Calu3 (cell line): ENCODE measurements around the gene DHRS7B. TPM values are rescaled to one million over a fixed set of nuclear protein-coding genes. Genes with fewer than 3 reads are reported as not detected.

Experiments
- BruUV-seq: library from RNA; stranded (reverse); fragments of 400-500 nt; replicated peaks from 2 replicates; lab custom pipeline; 2021; lab: Mats Ljungman, UMichigan
- CTCF ChIA-PET: fragments of 300-600 bp; sonication (Branson Sonifier 250); formaldehyde crosslinking; loops from one replicate; lab custom pipeline; 2022; ENCODE audit warnings: antibody characterized with exemption; lab: Charles Lee
- DNase-seq: peaks from one replicate; pipeline ENCODE4 v3.0.0; 2022
- H3K27ac Mint-ChIP-seq: one replicate; pipeline ENCODE4 v1.8.0; 2022; ENCODE audit warnings: mixed read lengths; ENCODE audit not compliant: unreplicated experiment
- H3K27me3 Mint-ChIP-seq: one replicate; pipeline ENCODE4 v1.8.0; 2022; ENCODE audit warnings: mixed read lengths; ENCODE audit not compliant: unreplicated experiment
- H3K36me3 Mint-ChIP-seq: one replicate; pipeline ENCODE4 v1.8.0; 2022; ENCODE audit warnings: mild to moderate bottlenecking, moderate library complexity, mixed read lengths; ENCODE audit not compliant: insufficient read depth, unreplicated experiment
- H3K4me1 Mint-ChIP-seq: one replicate; pipeline ENCODE4 v1.8.0; 2022; ENCODE audit warnings: mild to moderate bottlenecking, low read depth, mixed read lengths; ENCODE audit not compliant: unreplicated experiment
- H3K4me3 Mint-ChIP-seq: one replicate; pipeline ENCODE4 v1.8.0; 2022; ENCODE audit warnings: mild to moderate bottlenecking, low read depth, moderate library complexity, mixed read lengths; ENCODE audit not compliant: unreplicated experiment
- H3K9me3 Mint-ChIP-seq: one replicate; pipeline ENCODE4 v1.8.0; 2022; ENCODE audit warnings: low read depth, mixed read lengths; ENCODE audit not compliant: unreplicated experiment
- intact Hi-C: fragments of 100-400 bp; cut with micrococcal nuclease; formaldehyde crosslinking; loops from one replicate; pipeline ENCODE4 v1.10.0; 2022; ENCODE audit not compliant: unreplicated experiment
- total RNA-seq: library from RNA; stranded (reverse); gene quantifications from 2 replicates; pipeline ENCODE4 v1.2.3, GENCODE V29; 2022
- TF ChIP-seq, protein P1 (sequence below): fragments of 200-600 bp; IDR thresholded peaks from one replicate; pipeline ENCODE4 v1.8.0; 2022; ENCODE audit warnings: antibody characterized with exemption; ENCODE audit not compliant: unreplicated experiment

DHRS7B gene
- total RNA-seq, 1 experiment from 2014 or later = 15.3 TPM

- Mint-ChIP-seq H3K27ac (no peak overlapping the region), H3K4me1 (no peaks in the 10 kb centered on the region), H3K9me3 (no peaks in the 10 kb centered on the region), H3K4me3 (no peak overlapping the region), H3K36me3 (peaks cover 3% of the 10 kb centered on the region), H3K27me3 (no peaks in the 10 kb centered on the region)
- no peak for DNase-seq
- CTCF ChIA-PET = no interaction called here
- BruUV-seq = no TSS peak
- TF ChIP-seq, protein P1, sequence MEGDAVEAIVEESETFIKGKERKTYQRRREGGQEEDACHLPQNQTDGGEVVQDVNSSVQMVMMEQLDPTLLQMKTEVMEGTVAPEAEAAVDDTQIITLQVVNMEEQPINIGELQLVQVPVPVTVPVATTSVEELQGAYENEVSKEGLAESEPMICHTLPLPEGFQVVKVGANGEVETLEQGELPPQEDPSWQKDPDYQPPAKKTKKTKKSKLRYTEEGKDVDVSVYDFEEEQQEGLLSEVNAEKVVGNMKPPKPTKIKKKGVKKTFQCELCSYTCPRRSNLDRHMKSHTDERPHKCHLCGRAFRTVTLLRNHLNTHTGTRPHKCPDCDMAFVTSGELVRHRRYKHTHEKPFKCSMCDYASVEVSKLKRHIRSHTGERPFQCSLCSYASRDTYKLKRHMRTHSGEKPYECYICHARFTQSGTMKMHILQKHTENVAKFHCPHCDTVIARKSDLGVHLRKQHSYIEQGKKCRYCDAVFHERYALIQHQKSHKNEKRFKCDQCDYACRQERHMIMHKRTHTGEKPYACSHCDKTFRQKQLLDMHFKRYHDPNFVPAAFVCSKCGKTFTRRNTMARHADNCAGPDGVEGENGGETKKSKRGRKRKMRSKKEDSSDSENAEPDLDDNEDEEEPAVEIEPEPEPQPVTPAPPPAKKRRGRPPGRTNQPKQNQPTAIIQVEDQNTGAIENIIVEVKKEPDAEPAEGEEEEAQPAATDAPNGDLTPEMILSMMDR = no peak
- intact Hi-C loops = no loop called here
Measured at GRCh38 chr17:21167303-21167702, 40.5 kb downstream of the DHRS7B start.

DNA sequence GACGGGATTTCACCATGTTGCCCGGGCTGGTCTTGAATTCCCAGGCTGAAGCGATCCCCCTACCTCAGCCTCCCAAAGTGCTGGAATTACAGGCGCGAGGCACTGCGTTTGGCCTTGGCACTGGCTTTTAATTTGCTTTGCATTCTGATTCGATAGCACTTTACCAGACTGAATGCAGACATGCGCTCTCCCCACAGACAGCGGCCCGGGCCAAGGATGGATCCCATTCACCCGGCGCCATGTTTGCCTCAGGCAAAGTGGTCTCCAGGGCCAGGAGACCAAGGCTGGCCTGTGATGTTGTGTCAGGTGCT, 41.7 kb downstream of the DHRS7B start:
- DNase-seq = no peak
- Mint-ChIP-seq H3K4me3 (no peak overlapping the region), H3K36me3 (peaks cover 3% of the 10 kb centered on the region), H3K9me3 (no peaks in the 10 kb centered on the region), H3K27ac (no peak overlapping the region), H3K4me1 (no peaks in the 10 kb centered on the region), H3K27me3 (no peaks in the 10 kb centered on the region)
- CTCF ChIA-PET = no interaction called here
- intact Hi-C loops = no loop called here
- BruUV-seq = no TSS peak
- TF ChIP-seq, protein P1 = no peak

GRCh38 chr17:21169496-21169895, 42.7 kb downstream of the DHRS7B start:
- no peaks in the 10 kb centered on the region for H3K9me3 Mint-ChIP-seq
- CTCF ChIA-PET = no interaction called here
- intact Hi-C loops = no loop called here
- no peak for DNase-seq
- BruUV-seq = no TSS peak
- H3K27me3 Mint-ChIP-seq = no peaks in the 10 kb centered on the region
- H3K4me1 Mint-ChIP-seq = no peaks in the 10 kb centered on the region
- H3K36me3 Mint-ChIP-seq = peaks cover 3% of the 10 kb centered on the region
- TF ChIP-seq, protein P1 = no peak
- H3K27ac Mint-ChIP-seq = no peak overlapping the region
- no peak overlapping the region for H3K4me3 Mint-ChIP-seq

DNA sequence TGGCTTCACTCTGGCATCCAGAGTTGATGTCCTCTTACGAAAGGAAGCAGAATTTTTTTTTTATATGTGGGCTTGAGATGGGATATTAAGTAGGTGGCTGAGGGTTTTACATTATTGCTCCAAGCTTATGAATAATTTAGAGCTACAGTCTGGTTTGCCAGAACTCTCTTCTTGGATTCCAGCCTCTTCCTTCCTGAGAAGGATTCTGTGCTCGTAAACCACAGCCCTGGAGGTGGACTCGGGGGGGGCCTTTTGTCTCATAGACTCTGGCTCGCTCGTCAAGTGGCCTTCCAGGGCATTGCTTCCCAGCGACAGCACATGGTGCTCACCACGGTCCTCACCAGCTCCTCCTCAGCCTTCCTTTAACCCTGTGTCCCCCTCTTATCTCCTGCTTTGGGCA, 44.0 kb downstream of the DHRS7B start:
- Mint-ChIP-seq H3K27me3 (no peaks in the 10 kb centered on the region), H3K4me1 (no peaks in the 10 kb centered on the region), H3K27ac (no peak overlapping the region), H3K9me3 (no peaks in the 10 kb centered on the region), H3K4me3 (no peak overlapping the region), H3K36me3 (peaks cover 3% of the 10 kb centered on the region)
- intact Hi-C loops = no loop called here
- TF ChIP-seq, protein P1 = no peak
- no peak for DNase-seq
- BruUV-seq = no TSS peak
- CTCF ChIA-PET = no interaction called here
